ENCODE results near the gene EFHD2.
"Not testable (repeated sequence)": the region's sequence is repeated elsewhere in the genome, so short reads cannot be mapped to it uniquely, and the experiment has no call there.

The EFHD2 gene, protein sequence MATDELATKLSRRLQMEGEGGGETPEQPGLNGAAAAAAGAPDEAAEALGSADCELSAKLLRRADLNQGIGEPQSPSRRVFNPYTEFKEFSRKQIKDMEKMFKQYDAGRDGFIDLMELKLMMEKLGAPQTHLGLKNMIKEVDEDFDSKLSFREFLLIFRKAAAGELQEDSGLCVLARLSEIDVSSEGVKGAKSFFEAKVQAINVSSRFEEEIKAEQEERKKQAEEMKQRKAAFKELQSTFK

DNA sequence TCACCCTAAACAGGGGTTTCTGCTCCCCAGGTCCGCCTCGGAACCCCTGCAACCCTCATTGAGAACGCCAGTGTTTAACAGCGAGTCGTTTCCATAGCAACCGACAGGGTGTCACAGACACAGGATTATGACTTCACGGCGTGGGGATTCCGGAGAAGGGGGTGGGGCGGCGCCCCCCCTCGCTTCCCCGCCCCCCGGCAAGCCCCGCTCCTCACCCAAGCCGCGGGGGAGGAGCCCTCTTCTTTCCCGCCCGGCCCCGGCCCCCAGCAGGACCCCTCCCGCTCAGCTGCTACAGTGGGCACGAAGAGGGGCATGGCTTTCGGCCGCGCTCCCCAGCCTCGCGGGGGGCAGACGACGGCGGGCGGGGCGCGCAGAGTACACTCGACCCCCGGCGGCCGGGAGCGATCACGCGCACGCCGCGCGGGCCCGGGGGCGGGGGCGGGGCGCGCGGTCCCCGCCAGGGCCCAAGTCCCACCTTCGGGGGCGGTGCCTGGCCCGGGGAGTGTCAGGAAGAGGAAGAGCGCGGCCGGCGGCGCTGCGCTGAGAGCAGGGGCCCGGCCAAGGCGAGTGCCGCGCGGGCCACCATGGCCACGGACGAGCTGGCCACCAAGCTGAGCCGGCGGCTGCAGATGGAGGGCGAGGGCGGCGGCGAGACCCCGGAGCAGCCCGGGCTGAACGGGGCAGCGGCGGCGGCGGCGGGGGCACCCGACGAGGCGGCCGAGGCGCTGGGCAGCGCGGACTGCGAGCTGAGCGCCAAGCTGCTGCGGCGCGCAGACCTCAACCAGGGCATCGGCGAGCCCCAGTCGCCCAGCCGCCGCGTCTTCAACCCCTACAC, at the start of gene EFHD2:
Gene EFHD2, plus strand, starts transcription at position 501 of the 835 bp plus-strand sequence. Its CDS starts 84 bp downstream, at position 585.
- DNase-seq = peak; percentile 47

DNA sequence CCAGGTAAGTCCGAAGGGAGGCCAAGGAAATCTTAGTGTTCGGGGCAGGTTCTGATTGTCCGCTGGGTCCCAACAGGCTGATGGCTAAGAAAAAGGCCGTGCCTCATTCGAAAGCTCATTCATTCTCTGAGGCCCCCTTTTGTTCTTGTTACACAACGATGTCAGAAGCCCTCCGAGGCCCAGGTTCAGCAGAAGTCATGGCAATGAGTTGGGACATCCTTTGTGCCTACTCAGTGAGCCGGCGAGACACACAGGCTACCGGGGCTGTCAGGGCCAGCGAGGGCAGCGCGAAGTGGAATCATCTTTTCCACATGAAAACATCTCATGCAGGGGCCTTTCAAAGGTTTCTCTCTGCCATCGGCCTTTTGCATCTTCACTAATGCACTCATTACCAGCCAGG, 49.0 kb upstream of the EFHD2 start:
- DNase-seq = no peak

DNA sequence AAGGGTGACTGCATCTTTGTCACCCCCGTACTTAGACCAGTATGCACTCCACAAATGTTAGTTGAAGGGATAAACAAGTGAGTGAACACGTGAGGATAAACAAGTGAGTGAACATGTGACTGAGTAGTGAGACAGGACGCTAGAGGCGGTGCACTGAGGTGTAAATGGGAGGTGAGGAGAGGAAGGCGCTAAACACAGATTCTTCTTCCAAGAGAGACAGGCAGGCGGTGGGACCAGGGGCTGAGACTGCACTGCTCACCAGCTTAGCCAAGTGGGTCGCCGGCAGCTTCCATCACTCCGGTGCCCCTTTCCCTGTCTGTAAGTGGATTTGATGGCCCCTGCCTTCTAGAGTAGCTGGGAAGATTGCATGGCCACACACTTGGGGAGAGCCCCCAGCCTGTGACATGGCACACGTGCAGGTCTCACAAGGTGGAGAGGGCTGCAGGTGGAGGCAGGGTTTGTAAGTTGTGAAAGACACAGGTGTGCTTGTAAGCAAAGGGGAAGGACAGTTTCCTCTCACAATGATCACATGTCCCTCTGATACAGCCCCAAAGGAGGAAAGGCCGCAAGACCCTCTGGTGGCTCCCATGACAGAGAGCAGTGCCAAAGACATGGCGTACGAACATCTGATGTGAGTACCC, 47.5 kb upstream of the EFHD2 start:
- DNase-seq = no peak

DNA sequence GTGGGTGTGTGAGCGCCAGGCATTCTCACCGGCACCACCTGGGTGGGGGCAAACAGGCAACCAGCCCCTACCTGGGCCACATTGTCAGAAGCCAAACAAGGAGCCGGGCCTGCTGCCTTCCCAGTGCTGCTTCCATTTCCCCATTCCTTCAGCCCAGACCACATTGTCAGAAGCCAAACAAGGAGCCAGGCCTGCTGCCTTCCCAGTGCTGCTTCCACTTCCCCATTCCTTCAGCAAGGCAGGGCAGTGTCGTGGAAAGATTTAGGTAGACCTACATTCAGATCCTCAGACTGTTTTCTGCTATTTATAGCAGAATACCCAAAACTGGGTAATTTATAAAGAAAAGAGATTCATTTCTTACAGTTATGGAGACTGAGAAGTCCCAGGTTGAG, 47.0 kb upstream of the EFHD2 start:
- no peak for DNase-seq

DNA sequence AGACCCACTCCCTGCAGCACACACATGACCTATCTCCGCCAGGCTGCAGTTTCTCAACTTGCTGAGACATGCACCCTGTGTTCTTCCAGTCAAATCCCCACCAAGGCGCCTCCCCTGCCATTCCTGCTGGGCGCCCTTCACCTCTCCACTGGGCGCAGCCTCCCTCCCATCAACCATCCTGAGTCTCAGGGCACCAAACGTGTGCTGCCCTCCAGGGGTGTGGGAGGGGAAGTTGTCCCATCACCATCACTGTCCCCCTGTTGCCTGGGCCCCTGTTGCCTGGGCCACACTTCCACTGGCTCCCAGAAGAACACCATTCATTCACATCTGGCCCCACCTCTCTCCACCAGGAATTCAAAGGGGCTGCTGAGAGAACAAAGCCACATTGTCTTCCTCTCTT, 44.9 kb upstream of the EFHD2 start:
- no peak for DNase-seq

DNA sequence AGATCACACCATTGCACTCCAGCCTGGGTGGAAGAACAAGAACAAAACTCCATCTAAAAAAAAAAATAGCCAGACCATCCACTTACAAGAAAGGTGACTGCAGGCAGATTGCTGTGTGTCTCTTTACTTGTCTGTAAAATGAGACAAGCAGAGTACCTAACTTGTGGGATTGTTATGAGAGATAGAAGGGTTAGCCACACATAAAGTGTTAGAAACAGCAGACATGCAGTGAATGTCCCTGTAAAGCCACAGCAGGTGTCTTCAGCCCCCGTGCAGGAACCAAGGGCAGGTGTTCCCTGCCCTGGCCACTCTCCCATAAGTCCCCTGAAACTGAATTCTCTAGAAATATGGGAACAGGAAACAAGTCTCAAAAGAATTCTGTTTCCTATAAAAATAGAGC, 40.8 kb upstream of the EFHD2 start:
- no peak for DNase-seq

DNA sequence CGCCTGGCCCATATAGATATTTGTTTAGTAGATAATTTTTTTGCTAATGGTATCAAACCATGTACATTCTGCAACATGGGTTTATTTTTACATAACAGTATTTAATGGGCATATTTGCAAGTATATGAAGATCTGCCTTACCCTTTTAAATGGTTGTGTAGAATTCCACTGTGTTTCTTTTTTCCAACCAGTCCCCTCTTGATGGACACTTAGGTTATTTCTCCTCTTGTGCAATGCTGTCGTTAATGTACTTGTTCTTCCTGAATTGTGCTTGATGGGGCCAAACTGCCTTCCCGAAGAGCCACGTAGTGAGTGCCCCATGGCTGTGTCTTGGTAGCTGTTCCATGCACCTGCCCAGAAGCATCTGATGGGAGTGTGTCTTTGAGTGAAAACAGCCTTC, 39.4 kb upstream of the EFHD2 start:
- no peak for DNase-seq

DNA sequence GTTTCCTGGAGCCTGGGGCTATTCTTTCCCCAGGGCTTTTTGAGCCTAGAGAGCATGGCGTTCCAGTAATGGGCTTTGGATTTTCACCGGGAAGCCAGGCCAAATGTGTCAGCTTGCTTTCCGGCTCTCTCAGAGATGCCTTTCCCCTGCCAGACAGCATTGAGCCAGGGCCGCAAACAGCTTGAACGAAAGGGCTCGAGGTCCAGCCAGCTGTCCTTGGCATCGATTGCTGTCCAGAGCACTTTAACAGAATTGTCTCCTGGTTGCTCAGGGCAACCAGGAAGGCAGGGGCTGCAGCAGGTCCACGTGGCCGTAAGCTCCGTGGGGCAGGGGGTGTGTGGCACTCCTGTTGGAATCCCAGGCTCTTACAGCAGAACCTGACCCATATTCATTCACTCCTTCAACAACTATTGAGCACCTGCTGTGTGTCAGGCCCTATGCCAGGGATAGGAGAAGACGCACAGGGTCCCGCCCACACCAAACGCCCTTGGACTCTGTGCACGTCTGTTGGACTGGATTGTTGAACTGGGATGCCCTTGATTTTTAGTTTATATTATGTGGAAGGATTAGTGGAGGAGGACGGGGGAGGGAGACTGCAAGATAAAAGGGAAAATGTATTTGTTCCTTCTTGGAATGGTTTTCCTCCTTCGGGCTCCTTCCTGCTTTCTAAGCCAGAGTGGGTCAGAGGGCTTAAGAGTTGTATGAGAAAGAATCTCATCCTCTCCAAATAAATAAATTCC, 38.7 kb upstream of the EFHD2 start:
- peak; percentile 0 for DNase-seq

DNA sequence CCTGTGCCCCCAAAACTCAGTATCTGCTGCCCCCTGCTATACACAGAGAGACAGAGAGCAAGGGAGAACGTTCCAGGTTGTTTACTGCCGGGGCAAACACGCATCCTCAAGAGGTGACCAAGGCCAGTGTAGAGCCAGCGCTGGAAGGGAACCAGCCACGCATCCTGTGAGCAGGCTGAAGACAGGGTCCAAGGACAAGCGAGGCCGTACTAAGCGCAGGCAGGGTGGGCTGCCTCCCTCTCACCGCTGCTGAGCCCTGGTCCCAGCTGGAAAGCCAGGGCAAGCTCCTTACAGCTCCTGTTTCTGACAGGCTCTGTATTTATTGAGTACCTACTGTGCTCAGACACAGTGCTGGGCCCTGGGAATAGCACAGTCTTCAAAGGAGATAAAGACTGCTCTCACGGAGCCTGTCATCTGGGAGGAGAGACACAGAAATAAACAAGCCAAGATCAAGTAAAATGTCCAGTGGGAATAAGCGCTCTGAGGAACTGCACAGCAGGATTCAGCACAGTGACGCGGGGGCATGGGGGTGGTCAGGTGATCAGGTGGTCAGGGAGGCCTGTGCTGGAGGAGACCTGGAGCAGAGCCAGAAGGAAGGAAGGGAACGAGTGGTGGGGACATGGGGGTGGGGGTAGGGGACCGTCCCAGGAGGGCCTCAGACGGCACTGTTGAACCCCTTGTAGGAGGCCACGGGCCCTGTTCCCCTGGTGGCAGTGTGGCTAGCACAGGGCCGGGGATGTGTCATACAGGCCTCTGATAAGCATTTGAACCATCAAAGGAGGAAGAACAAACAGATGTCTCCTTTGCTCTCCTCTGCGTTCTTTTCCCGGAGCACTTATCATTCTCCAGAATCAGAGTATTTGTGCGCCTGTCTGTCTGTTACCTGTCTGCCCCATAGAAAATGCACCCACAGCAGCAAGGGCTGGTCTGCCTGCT, 37.8 kb upstream of the EFHD2 start:
- no peak for DNase-seq

DNA sequence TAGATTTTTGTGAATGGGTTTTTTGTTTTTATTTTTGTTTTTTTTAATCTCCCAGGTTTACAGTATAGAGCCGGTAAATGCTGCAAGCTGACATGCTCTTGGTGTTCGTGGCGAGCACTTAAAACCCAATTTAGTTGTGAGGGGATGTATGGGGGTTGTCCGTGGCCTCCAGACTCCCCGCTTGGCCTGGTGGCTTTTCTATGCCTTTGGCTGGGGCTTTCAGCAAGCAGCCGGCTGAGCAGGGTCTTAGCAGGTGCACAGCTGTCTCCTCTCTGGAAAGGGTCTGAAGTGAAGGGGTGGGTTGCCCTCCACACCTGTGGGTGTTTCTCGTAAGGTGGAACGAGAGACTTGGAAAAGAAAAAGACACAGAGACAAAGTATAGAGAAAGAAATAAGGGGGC, 31.0 kb upstream of the EFHD2 start:
- DNase-seq = no peak

DNA sequence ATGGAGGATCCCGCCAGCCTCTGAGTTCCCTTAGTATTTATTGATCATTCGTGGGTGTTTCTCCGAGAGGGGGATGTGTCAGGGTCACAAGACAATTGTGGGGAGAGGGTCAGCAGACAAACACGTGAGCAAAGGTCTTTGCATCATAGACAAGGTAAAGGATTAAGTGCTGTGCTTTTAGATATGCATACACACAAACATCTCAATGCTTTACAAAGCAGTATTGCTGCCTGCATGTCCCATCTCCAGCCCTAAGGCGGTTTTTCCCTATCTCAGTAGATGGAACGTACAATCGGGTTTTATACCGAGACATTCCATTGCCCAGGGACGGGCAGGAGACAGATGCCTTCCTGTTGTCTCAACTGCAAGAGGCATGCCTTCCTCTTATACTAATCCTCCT, 30.5 kb upstream of the EFHD2 start:
- not testable (repeated sequence) for DNase-seq

DNA sequence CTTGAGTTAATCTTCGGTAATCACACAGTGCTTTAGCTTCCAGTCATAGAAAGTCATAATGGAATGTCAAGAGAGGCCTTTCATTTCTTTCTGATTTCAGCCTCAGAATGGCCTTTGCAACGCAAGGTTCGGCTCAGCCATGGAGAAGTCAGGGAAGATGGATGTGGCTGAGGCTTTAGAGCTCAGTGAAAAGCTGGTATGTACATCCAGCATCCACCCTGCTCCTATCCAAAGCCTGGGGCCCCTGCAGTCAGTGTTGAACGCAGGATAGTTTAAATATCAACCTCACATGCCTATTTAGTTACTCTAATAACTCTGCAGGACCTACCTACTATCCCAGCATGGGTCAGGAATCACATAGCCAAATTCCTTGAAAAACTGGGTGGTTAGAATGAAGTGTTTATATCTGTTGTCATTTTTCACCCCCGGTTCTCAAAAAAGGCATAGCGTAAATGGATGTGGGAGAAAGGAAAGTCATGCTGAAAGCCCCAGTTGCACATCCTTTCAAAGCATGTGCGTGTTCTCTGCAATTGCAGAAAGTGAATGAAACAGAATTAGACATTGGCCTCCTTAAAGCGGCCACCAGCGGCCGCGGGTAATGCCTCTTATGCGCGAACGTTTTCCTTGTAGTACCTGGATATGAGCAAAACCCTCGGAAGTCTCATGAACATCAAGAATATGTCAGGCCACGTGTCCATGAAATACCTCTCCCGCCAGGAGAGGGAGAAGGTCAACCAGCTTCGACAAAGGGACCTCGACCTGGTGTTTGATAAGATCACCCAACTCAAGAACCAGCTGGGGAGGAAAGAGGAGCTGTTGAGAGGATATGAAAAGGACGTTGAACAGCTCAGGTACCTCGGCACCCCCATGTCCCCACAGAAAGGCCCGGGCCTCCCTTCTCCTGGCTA, 28.8 kb upstream of the EFHD2 start:
- DNase-seq = no peak

DNA sequence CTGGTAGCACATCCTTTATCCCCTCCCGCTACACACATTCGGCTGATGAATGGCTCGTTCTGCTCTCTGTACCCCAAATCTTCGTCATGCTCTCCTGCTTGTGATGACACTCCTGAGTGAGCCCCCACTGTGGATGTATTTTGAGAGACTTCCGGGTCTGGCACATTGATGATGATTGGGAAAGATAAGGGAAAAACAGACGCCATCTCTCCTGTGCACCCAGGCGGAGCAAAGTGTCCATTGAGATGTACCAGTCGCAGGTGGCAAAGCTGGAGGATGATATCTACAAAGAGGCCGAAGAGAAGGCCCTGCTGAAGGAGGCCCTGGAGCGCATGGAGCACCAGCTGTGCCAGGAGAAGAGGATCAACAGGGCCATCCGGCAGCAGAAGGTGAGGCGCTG, 27.9 kb upstream of the EFHD2 start:
- DNase-seq = no peak

DNA sequence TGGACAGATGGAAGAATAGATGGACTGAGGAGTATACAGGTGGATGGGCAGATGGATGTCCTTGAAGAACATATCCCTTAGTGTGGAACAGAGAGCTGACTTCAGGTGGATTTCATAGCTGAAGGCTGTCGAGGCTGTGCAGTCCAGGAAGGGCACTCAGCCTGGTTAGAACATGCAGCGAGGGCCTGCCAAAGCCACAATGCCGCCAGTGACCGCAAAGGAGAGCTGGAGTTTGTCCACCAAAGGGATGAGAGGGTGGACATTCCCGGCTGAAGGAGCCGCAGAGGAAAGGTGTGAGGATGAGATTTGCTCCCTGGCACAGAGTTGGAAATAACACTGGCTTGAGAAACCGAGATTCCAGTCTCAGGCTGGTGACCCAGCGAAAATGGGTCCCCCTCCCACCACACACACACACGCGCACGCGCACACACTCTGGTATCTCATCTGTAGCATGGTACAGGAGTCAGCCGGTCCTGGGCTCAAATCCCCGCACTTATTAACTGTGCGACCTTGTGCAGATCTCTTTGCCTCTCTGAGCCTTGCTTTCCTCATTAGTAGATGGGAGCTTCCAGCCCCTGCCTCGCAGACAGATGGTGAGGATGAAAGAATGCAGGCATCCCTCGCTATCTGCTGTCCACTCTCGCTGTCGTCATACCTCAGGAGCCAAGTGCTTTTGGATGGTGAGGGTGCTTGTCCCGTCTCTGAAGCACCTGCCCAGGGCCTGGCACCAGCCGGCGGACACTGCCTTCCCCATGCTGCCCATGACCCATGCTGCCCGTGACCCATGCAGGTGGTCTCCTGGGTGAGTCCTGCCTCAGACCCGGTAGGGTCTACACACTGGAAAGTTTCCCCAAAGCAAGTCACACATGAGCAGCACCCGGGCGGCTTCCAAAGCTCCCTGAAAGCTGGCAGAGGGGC, 26.8 kb upstream of the EFHD2 start:
- DNase-seq = no peak

DNA sequence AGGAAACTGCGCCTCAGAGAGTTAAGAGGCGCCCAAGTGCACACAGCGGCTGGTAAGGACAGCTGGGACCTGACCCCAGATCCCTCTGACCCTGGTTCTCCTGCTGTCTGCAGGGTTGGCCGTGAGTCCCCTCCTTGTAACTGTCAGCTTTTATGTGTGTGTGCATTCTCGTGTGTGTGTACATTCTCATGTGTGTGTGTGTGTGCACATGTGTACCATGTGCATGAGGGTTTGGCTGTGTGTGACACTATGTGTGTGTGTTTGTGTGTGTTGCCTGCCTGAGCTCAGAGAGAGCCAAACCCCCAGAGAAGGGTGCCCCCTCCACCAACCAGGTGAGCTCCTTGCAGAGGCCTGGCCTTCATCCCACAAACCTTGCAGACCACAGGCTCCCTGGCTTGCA, 25.9 kb upstream of the EFHD2 start:
- no peak for DNase-seq

DNA sequence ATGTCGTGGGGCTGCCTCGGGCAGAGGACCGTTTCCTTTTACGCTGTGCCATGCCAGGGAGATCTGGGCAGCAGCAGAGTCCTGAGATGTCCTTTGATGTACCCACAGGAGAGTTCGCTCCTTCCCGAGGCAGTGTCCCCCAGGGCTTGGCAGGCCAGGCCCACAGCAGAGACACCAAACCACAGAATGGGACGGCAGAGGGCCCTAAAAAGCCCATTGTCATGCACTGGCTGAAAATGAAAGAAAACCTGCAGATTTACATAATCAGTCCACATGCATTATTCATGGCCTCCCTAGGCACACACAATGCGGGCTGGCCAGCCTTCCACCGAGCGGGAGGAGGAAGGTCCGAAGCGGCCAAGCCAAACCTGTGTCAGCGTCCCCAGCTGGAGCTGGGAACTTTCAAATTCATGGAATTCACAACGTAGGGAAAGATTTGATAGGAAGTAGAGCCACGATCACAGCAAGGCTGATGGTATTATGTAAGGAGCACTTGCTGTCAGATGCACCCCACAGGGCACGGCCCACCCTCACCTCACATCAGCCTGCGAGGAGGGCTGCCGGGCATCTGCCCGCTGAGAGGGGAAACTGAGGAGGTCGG, 25.3 kb upstream of the EFHD2 start:
- no peak for DNase-seq

DNA sequence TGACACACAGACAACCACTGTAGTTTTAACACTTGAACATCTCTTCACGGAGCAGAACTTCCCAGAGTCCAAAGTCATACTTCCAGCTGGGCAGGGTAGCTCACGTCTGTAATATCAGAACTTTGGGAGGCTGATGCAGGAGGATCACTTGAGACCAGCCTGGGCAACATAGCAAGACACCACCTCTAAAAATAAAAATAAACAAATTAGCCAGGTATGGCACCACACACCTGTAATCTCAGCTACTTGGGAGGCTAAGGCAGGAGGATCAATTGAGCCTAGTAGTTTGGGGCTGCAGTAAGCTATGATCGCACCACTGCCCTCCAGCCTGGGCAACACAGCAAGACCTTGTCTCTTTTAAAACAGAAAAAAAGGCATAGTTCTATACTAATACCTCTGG, 24.3 kb upstream of the EFHD2 start:
- DNase-seq = no peak

DNA sequence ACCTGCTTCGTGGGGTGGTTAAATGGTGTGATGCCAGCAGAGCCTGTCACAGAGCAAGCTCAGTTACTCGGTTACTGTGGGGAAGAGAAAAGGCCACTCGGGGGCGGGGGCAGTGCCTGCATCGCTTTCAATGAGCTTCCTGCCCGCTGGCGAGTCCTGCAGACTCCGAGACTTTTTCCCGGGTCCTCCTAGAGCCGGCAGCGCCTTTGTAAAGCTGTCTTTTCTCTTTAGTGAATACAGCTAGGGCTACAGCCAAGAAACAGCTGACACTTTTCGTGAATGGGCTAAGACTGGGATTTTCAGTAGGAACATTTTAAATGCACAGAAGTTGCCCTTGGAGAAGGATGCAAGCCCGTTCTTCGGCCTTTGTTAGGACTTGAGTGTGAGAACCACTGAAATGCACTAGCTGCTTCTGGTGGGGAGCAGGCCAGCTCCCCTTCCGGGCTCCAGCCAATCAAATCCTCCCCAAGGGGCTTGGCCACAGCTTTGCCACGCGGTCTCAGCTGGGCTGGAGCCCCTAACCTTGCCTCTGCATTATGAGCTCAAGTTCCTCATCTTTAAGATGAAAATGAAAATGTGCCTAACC, 23.4 kb upstream of the EFHD2 start:
- no peak for DNase-seq

DNA sequence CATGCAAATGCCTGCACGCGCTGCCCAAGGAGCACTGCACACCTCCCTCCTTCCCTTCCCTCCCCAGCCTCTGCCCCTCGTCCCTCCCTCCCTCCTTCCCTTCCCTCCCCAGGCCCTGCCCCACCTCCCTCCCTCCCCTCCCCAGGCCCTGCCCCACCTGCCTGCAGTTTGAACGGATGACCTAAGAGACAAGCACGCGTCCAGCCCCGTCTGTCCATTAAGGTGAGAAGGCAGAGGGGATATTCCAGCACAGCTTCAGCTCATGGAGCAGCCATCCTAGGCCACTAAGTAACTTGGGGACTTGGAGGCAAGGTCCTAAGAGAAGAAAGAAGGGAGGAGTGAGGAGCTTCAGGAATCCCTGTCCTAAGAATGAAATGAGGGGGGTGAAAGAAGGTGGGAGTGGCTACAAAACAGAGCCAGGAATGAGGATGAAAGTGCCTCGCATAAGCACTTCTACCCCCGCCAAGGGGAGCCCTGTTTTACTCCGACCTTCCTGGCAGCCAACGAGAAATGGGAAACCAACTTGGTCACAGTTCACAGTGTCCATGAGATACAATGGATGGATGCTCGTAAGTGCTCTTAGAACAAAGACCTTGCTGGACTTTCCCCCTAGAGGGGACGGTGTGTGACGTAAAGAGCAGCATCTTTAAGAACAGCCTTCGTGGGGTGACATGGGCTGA, 21.3 kb upstream of the EFHD2 start:
- no peak for DNase-seq

All from SHP77 treated with DMSO at 0.1 percent for 48 hours (cell line).